Measurements from ENCODE around the gene RNU1-2. TPM values are rescaled to one million over a fixed set of nuclear protein-coding genes. Genes with fewer than 3 reads are reported as not detected.
"Not testable (repeated sequence)": the region's sequence is repeated elsewhere in the genome, so short reads cannot be mapped to it uniquely, and the experiment has no call there.

Gene RNU1-2
- total RNA-seq, 1 experiment from 2014 or later = 1,678 TPM

DNA sequence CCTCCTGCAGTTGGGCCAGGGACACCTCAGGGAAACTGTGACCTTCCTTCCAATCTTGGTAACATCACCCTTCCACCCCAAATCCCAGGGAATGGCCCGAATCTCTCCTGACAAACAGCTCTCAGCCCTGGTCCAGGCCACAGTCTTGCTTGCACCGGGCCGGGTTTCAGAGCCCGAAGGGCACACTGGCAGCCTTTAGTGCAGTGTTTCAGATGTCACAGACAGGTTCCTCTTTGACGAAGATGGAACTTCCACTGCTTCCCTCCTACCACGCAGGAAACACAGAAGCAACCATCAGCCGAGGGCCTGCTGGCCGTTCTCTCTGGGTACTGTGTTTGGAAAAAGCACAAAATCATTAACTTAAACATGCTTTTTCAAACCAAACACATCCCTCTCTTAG is 17.0 kb downstream of the RNU1-2 start:
- CTCF ChIA-PET; H3K27me3 Mint-ChIP-seq (ENCODE audit: unreplicated experiment): not testable (repeated sequence)

DNA sequence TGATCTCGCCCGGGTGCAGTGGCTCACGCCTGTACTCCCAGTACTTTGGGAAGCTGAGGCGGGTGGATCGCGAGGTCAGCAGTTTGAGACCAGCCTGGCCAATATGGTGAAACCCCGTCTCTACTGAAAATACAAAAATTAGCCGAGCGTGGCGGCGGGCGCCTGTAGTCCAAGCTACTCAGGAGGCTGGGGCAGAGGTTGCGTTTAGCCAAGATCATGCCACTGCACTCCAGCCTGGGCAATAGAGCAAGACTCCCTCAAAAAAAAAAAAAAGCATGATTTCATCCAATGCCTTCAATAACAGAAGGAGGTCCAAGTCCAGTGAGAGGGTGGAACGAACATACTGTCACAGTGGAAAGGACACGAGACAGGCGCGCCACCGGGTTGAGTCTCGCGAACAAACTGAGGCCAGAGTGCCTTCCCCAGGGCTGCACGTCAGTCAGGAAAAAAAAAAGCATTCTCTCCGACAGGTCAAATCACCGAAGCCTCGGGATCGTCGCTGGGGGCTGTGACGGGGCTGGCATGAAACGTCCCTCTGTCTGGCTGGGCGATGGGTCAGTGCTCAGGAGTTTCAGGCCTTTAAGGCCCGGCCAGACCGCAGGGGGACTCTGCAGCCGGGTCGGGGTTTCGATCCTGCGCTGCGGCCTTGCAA is 17.5 kb downstream of the RNU1-2 start:
- peaks cover 10% of the 10 kb centered on the region for H3K36me3 Mint-ChIP-seq (ENCODE audit: insufficient read depth, unreplicated experiment)
- peak overlapping the region; percentile 66 for H3K4me3 Mint-ChIP-seq (ENCODE audit: low read depth, unreplicated experiment)
- intact Hi-C loops (cut with micrococcal nuclease; ENCODE audit: unreplicated experiment) = no loop called here
- H3K9me3 Mint-ChIP-seq (ENCODE audit: low read depth, unreplicated experiment) = no peaks in the 10 kb centered on the region
- TF ChIP-seq, protein P1, sequence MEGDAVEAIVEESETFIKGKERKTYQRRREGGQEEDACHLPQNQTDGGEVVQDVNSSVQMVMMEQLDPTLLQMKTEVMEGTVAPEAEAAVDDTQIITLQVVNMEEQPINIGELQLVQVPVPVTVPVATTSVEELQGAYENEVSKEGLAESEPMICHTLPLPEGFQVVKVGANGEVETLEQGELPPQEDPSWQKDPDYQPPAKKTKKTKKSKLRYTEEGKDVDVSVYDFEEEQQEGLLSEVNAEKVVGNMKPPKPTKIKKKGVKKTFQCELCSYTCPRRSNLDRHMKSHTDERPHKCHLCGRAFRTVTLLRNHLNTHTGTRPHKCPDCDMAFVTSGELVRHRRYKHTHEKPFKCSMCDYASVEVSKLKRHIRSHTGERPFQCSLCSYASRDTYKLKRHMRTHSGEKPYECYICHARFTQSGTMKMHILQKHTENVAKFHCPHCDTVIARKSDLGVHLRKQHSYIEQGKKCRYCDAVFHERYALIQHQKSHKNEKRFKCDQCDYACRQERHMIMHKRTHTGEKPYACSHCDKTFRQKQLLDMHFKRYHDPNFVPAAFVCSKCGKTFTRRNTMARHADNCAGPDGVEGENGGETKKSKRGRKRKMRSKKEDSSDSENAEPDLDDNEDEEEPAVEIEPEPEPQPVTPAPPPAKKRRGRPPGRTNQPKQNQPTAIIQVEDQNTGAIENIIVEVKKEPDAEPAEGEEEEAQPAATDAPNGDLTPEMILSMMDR (IDR thresholded peaks at IDR 0.05; ENCODE audit: unreplicated experiment) = no peak
- H3K27me3 Mint-ChIP-seq (ENCODE audit: unreplicated experiment) = no peaks in the 10 kb centered on the region
- H3K27ac Mint-ChIP-seq (ENCODE audit: unreplicated experiment) = no peak overlapping the region
- DNase-seq = no peak
- no peaks in the 10 kb centered on the region for H3K4me1 Mint-ChIP-seq (ENCODE audit: low read depth, unreplicated experiment)
- BruUV-seq (replicated peaks) = no TSS peak
- CTCF ChIA-PET = no interaction called here

More for the DNA sequence above, 17.0 kb downstream of the RNU1-2 start:
- H3K36me3 Mint-ChIP-seq (ENCODE audit: insufficient read depth, unreplicated experiment); H3K4me1 Mint-ChIP-seq (ENCODE audit: low read depth, unreplicated experiment); DNase-seq; H3K27ac Mint-ChIP-seq (ENCODE audit: unreplicated experiment); H3K9me3 Mint-ChIP-seq (ENCODE audit: low read depth, unreplicated experiment); BruUV-seq (replicated peaks); intact Hi-C loops (cut with micrococcal nuclease; ENCODE audit: unreplicated experiment): not testable (repeated sequence)
- peak overlapping the region; percentile 66 for H3K4me3 Mint-ChIP-seq (ENCODE audit: low read depth, unreplicated experiment)

DNA sequence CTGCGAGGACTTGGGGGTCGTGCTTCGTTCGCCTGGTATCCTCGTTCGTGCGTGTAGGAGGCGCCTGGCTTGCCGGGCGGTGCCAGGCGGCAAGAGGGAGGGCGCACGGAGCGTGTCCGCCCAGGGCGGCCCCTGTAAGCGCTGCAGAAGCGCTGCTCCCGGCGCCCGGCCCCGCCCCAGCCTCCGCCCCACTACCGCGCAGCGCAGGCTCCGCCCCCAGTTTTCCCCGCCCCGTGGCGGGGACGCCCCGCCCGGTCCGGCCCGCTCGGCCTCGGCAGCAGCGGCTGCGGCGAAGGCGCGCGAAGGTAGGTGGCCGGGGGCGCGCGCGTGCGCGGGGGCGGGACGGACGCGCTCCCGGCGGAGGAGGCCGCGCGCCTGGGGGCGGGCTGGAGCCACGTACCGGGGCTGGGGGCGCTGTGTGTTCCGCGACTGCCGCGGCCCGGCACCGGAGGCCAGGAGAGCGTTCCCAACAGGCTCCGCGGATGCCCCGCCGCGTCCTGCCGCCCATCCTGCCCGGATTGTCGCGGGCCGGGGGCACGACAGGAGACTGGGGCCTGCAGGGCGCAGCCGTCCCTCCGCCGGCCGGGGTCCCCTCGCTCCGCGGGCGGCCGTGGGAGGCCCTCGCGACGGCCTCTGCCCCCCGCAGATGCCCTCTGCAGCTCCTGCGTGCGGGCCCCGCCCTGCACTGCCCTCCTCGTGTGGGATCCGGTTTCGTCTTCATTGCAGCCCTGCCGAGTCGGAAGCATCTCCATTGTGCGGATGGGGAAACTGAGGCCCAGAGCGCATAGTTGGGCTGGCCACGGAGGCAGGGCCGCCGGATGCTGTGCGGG is 18.3 kb downstream of the RNU1-2 start:
- no TSS peak for BruUV-seq (replicated peaks)
- intact Hi-C loops (cut with micrococcal nuclease; ENCODE audit: unreplicated experiment) = no loop called here

GRCh38 chr1:16914928-16915626 is 19.3 kb downstream of the RNU1-2 start:
- H3K36me3 Mint-ChIP-seq (ENCODE audit: insufficient read depth, unreplicated experiment); CTCF ChIA-PET; DNase-seq; H3K27me3 Mint-ChIP-seq (ENCODE audit: unreplicated experiment); intact Hi-C loops (cut with micrococcal nuclease; ENCODE audit: unreplicated experiment); H3K9me3 Mint-ChIP-seq (ENCODE audit: low read depth, unreplicated experiment); BruUV-seq (replicated peaks); H3K4me1 Mint-ChIP-seq (ENCODE audit: low read depth, unreplicated experiment): not testable (repeated sequence)
- H3K27ac Mint-ChIP-seq (ENCODE audit: unreplicated experiment) = peak overlapping the region; percentile 52
- peak overlapping the region; percentile 66 for H3K4me3 Mint-ChIP-seq (ENCODE audit: low read depth, unreplicated experiment)

More for the DNA sequence above, 18.3 kb downstream of the RNU1-2 start:
- no peaks in the 10 kb centered on the region for H3K27me3 Mint-ChIP-seq (ENCODE audit: unreplicated experiment)
- TF ChIP-seq, protein P1 (IDR thresholded peaks at IDR 0.05; ENCODE audit: unreplicated experiment) = no peak
- CTCF ChIA-PET = no interaction called here
- no peaks in the 10 kb centered on the region for H3K9me3 Mint-ChIP-seq (ENCODE audit: low read depth, unreplicated experiment)
- no peak overlapping the region for H3K27ac Mint-ChIP-seq (ENCODE audit: unreplicated experiment)
- DNase-seq = peak; percentile 84
- no peaks in the 10 kb centered on the region for H3K4me1 Mint-ChIP-seq (ENCODE audit: low read depth, unreplicated experiment)
- peaks cover 10% of the 10 kb centered on the region for H3K36me3 Mint-ChIP-seq (ENCODE audit: insufficient read depth, unreplicated experiment)
- peak overlapping the region; percentile 66 for H3K4me3 Mint-ChIP-seq (ENCODE audit: low read depth, unreplicated experiment)

DNA sequence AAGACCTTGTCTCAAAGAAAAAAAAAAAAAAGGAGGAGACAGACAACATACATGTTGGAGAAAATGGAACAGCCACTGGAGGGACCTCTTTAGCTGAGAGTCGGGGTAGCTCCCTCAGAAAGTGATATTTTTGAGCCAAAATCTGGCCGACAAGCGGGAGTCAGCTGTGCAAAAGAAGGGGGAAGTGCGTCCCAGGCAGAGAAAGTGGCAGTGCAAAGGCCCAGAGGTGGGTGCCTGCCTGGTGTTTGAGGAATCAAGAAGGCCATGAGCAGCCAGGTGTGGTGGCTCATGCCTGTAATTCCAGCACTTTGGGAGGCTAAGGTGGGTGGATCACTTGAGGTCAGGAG is 19.8 kb downstream of the RNU1-2 start:
- peaks cover 10% of the 10 kb centered on the region for H3K36me3 Mint-ChIP-seq (ENCODE audit: insufficient read depth, unreplicated experiment)
- no peak for DNase-seq
- no peaks in the 10 kb centered on the region for H3K27me3 Mint-ChIP-seq (ENCODE audit: unreplicated experiment)
- no TSS peak for BruUV-seq (replicated peaks)
- no peak overlapping the region for H3K27ac Mint-ChIP-seq (ENCODE audit: unreplicated experiment)
- H3K4me1 Mint-ChIP-seq (ENCODE audit: low read depth, unreplicated experiment) = no peaks in the 10 kb centered on the region
- no peaks in the 10 kb centered on the region for H3K9me3 Mint-ChIP-seq (ENCODE audit: low read depth, unreplicated experiment)
- H3K4me3 Mint-ChIP-seq (ENCODE audit: low read depth, unreplicated experiment) = no peak overlapping the region
- CTCF ChIA-PET = no interaction called here
- intact Hi-C loops (cut with micrococcal nuclease; ENCODE audit: unreplicated experiment) = no loop called here
- TF ChIP-seq, protein P1 (IDR thresholded peaks at IDR 0.05; ENCODE audit: unreplicated experiment) = no peak

GRCh38 chr1:16916036-16916880 is 20.5 kb downstream of the RNU1-2 start:
- H3K27ac Mint-ChIP-seq (ENCODE audit: unreplicated experiment); H3K4me1 Mint-ChIP-seq (ENCODE audit: low read depth, unreplicated experiment); BruUV-seq (replicated peaks); H3K9me3 Mint-ChIP-seq (ENCODE audit: low read depth, unreplicated experiment); H3K4me3 Mint-ChIP-seq (ENCODE audit: low read depth, unreplicated experiment); H3K27me3 Mint-ChIP-seq (ENCODE audit: unreplicated experiment); CTCF ChIA-PET; DNase-seq; intact Hi-C loops (cut with micrococcal nuclease; ENCODE audit: unreplicated experiment); H3K36me3 Mint-ChIP-seq (ENCODE audit: insufficient read depth, unreplicated experiment): not testable (repeated sequence)

Measured in Calu3 (cell line).